HL-60 (cell line): Measurements from ENCODE around the gene MYCN.

Experiments
- CTCF ChIP-seq: IDR thresholded peaks from one replicate; pipeline ENCODE4 v1.5.1; 2011; ENCODE audit warnings: low read length, control low read depth, inconsistent platforms; ENCODE audit not compliant: insufficient read depth
- GABPA ChIP-seq: IDR thresholded peaks from 2 replicates; pipeline ENCODE4 v1.6.1; 2012; ENCODE audit warnings: low read depth
- POLR2AphosphoS5 ChIP-seq: IDR thresholded peaks from 2 replicates; pipeline ENCODE4 v1.6.1; 2012; ENCODE audit warnings: low read depth
- SPI1 ChIP-seq: IDR thresholded peaks from 2 replicates; pipeline ENCODE4 v1.6.1; 2012; ENCODE audit warnings: low read depth, mild to moderate bottlenecking, borderline replicate concordance
- TF ChIP-seq, protein P1 (sequence below): IDR thresholded peaks from 2 replicates; pipeline ENCODE4 v1.6.1; 2012; ENCODE audit warnings: low read depth; ENCODE audit not compliant: insufficient replicate concordance

GRCh38 chr2:15931950-15932349, 8.4 kb upstream of the MYCN start:
- TF ChIP-seq, protein P1, sequence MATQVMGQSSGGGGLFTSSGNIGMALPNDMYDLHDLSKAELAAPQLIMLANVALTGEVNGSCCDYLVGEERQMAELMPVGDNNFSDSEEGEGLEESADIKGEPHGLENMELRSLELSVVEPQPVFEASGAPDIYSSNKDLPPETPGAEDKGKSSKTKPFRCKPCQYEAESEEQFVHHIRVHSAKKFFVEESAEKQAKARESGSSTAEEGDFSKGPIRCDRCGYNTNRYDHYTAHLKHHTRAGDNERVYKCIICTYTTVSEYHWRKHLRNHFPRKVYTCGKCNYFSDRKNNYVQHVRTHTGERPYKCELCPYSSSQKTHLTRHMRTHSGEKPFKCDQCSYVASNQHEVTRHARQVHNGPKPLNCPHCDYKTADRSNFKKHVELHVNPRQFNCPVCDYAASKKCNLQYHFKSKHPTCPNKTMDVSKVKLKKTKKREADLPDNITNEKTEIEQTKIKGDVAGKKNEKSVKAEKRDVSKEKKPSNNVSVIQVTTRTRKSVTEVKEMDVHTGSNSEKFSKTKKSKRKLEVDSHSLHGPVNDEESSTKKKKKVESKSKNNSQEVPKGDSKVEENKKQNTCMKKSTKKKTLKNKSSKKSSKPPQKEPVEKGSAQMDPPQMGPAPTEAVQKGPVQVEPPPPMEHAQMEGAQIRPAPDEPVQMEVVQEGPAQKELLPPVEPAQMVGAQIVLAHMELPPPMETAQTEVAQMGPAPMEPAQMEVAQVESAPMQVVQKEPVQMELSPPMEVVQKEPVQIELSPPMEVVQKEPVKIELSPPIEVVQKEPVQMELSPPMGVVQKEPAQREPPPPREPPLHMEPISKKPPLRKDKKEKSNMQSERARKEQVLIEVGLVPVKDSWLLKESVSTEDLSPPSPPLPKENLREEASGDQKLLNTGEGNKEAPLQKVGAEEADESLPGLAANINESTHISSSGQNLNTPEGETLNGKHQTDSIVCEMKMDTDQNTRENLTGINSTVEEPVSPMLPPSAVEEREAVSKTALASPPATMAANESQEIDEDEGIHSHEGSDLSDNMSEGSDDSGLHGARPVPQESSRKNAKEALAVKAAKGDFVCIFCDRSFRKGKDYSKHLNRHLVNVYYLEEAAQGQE, result no peak
- TF ChIP-seq CTCF, result no peak
- TF ChIP-seq POLR2AphosphoS5, result no peak
- no peak for TF ChIP-seq GABPA
- no peak for TF ChIP-seq SPI1
